Activated T-cell treated with anti-CD3 and anti-CD28 coated beads, Interleukin-2, amount 50 U/mL, for 24 hours (primary cell): ENCODE measurements around the gene FGF2.
"Not testable (repeated sequence)": the region's sequence is repeated elsewhere in the genome, so short reads cannot be mapped to it uniquely, and the experiment has no call there.

Experiments used
- DNase-seq: peaks from one replicate; pipeline ENCODE4 v3.0.0-alpha.2; 2020
- H3K27ac Mint-ChIP-seq: 2 replicates; pipeline ENCODE4 v1.8.0; 2020; ENCODE audit warnings: mild to moderate bottlenecking, mixed read lengths
- H3K27me3 Mint-ChIP-seq: 2 replicates; pipeline ENCODE4 v1.8.0; 2020; ENCODE audit warnings: mixed read lengths
- H3K36me3 Mint-ChIP-seq: 2 replicates; pipeline ENCODE4 v1.8.0; 2020; ENCODE audit warnings: low read depth, mixed read lengths
- H3K4me1 Mint-ChIP-seq: 2 replicates; pipeline ENCODE4 v1.8.0; 2020; ENCODE audit warnings: low read depth, mixed read lengths
- H3K4me3 Mint-ChIP-seq: 2 replicates; pipeline ENCODE4 v1.8.0; 2020; ENCODE audit warnings: mild to moderate bottlenecking, moderate library complexity, mixed read lengths
- H3K9me3 Mint-ChIP-seq: 2 replicates; pipeline ENCODE4 v1.8.0; 2020; ENCODE audit warnings: mixed read lengths

FGF2 gene

DNA sequence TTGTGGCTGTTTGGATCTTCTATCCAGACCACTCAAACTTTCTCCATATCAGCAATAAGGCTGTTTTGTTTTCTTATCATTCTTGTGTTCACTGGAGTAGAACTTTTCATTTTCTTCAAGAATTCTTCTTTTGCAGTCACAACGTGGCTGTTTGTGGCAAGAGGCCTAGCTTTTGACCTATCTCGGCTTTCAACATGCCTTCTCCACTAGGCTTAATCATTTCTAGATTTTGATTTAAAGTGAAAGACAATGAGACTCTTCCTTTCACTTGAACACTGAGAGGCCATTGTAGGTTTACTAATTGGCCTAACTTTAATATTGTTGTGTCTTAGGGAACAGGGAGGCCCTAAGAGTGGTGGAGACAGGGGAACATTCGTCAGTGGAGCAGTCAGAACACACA lies 19.1 kb downstream of the FGF2 start:
- Mint-ChIP-seq H3K9me3 (no peaks in the 10 kb centered on the region), H3K27ac (no peak overlapping the region), H3K27me3 (peaks cover 9% of the 10 kb centered on the region), H3K4me3 (no peak overlapping the region), H3K4me1 (peaks cover 1% of the 10 kb centered on the region), H3K36me3 (no peaks in the 10 kb centered on the region)
- no peak for DNase-seq

- H3K4me3 Mint-ChIP-seq, result no peak overlapping the region
- H3K4me1 Mint-ChIP-seq, result peaks cover 1% of the 10 kb centered on the region
- DNase-seq, result no peak
- H3K9me3 Mint-ChIP-seq, result no peaks in the 10 kb centered on the region
- peaks cover 5% of the 10 kb centered on the region for H3K27me3 Mint-ChIP-seq
- H3K27ac Mint-ChIP-seq, result no peak overlapping the region
- H3K36me3 Mint-ChIP-seq, result no peaks in the 10 kb centered on the region
Observed at GRCh38 chr4:122847931-122848330, 21.3 kb downstream of the FGF2 start.

DNA sequence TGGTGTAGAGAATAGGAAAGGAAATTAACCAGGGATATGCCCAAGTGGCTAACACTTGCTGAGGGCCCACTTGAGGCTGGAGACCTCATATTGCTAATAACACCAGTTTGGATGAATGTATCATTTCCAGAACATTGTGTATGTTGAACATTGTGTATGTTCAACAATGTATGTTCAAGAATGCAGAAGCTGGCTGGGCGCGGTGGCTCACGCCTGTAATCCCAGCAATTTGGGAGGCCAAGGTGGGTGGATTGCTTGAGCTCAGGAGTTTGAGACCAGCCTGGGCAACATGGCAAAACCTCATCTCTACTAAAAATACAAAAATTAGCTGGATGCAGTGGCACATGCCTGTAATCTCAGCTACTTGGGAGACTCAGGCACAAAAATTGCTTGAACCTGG lies 23.2 kb downstream of the FGF2 start:
- H3K36me3 Mint-ChIP-seq, H3K4me1 Mint-ChIP-seq, DNase-seq, H3K27ac Mint-ChIP-seq, H3K4me3 Mint-ChIP-seq, H3K27me3 Mint-ChIP-seq, H3K9me3 Mint-ChIP-seq: not testable (repeated sequence)

DNA sequence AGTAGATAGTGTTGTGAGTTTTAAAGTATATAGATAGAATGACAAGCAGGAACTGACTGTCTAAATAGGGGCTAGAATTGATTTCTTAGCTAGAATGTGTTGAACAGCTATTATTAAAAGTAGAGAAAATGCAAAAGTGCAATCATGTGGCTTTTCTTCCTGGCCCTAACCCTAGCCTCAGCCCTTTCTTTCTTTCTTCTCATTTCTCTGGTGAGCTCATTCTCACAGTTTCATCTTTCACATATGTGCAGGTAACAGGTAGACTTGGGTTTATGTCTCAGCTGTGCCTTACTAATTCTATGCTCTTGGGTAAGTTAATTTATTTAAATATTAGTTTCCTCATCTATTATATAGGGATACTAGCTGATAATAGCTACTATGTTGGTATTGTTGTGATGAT lies 24.9 kb downstream of the FGF2 start:
- peaks cover 9% of the 10 kb centered on the region for H3K27me3 Mint-ChIP-seq
- DNase-seq, result no peak
- no peaks in the 10 kb centered on the region for H3K9me3 Mint-ChIP-seq
- no peaks in the 10 kb centered on the region for H3K4me1 Mint-ChIP-seq
- H3K36me3 Mint-ChIP-seq, result no peaks in the 10 kb centered on the region
- no peak overlapping the region for H3K27ac Mint-ChIP-seq
- H3K4me3 Mint-ChIP-seq, result no peak overlapping the region

DNA sequence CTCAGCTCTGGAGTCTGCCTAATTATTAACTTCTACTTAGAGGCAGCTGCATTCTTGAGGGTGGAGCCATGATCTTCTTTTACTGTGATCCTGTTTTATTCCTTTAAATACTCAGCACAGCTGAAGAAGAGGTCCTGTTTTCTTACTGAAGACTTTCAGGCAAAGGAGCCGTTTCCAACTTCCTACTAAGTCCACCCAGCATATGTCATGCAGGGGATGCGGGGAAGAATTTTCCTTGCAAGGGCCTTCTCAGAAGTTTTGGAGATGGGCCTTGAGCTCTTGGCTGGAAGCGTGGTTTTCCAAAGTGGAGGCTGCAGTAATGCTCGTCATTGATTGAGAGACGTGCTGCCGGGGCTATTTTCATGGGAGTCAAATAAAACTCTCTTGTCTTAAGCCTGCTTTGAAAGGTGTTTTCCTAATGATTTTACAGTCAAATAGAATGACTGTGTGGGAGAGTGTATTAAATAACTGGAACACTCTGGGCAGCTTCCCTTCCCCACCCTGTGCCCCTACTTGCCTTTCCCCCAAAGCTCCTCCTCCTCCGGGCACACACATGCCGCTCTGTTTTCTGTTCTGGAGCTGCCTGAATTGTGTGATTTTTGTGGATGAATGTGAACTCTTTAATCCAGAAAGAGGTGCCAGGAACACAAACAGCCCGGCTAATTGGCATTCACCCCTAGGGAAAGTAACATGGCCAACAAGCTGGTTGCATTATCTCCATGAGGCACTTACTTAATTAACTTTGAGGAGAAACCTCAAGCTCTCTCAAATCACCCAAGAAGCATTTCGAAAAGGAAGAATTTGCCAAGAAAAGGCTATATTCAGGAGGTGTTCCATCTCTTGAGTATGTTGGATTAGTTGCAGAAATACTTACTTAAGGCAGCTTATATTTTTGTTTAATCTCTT lies 28.1 kb downstream of the FGF2 start:
- DNase-seq, result no peak
- Mint-ChIP-seq H3K27ac (no peak overlapping the region), H3K4me1 (no peaks in the 10 kb centered on the region), H3K27me3 (peaks cover 4% of the 10 kb centered on the region), H3K36me3 (no peaks in the 10 kb centered on the region), H3K9me3 (no peaks in the 10 kb centered on the region), H3K4me3 (no peak overlapping the region)

DNA sequence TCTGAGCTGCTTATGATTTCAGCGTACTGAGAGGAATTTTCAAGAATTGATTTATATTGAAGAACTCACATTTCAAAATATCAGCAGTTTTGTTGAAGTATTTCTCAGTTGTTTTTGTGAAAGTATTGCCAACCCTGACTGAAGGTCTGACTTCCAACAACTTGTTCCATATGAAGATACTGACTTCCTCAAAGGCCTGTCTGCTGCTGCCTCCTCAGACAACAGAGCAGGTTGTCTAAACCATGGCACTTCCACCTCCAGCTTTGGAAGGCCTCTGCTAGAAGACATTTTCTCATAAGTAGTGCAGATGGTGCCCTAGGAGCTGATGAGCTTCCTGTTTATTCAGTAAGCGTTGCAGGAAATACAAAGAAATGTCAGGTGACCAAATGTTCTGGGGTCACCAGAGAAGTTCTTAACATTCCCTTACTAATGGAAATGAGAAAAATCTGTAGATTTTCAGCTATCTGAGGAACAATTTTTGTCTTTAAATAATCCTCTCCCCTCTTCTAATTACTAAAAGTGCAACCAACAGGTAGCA lies 28.8 kb downstream of the FGF2 start:
- H3K9me3 Mint-ChIP-seq, result no peaks in the 10 kb centered on the region
- no peak for DNase-seq
- H3K4me3 Mint-ChIP-seq, result no peak overlapping the region
- H3K27me3 Mint-ChIP-seq, result peaks cover 4% of the 10 kb centered on the region
- no peak overlapping the region for H3K27ac Mint-ChIP-seq
- H3K36me3 Mint-ChIP-seq, result no peaks in the 10 kb centered on the region
- no peaks in the 10 kb centered on the region for H3K4me1 Mint-ChIP-seq

DNA sequence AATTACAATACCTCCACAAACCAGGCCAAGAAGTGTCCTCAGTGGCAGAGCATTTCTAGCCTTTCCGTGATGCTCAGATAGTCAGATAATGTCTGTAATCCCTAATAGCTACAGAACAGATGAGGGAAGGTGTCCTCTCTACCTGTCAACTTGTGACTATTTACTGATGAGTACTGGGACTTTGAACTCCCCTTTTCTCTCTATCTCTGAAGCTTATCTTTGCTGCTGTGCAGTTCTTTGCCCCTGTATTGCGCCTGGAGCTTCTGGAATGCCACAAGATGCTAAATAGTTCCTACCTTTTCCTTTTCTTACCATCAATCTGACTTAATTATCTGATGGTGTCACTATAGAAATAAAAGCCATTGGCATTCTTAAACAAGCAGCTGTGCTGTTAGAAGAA lies 30.5 kb downstream of the FGF2 start:
- DNase-seq, result no peak
- no peak overlapping the region for H3K27ac Mint-ChIP-seq
- no peaks in the 10 kb centered on the region for H3K4me1 Mint-ChIP-seq
- H3K4me3 Mint-ChIP-seq, result no peak overlapping the region
- H3K27me3 Mint-ChIP-seq, result peaks cover 19% of the 10 kb centered on the region
- no peaks in the 10 kb centered on the region for H3K9me3 Mint-ChIP-seq
- H3K36me3 Mint-ChIP-seq, result no peaks in the 10 kb centered on the region

DNA sequence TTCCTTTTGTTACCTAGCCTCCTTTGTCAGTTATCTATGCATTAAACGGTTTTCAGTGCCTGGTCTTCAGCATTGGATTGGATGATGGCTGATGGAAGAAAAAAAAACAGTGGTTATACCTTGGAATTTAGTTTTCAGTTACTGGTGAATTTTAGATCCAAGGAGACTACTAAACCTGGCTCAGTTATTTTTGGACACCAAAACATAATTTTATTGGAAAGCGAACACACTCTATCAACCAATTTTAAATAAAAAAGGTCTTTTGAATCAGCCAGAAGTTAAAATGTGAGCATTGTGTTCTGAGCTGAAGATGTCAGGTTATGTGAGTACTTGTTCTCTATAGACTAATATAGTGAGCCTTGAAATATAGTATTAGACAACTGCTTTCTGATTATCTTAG lies 32.1 kb downstream of the FGF2 start:
- DNase-seq, result no peak
- Mint-ChIP-seq H3K4me3 (no peak overlapping the region), H3K27ac (no peak overlapping the region), H3K27me3 (peaks cover 22% of the 10 kb centered on the region), H3K4me1 (no peaks in the 10 kb centered on the region), H3K9me3 (no peaks in the 10 kb centered on the region), H3K36me3 (no peaks in the 10 kb centered on the region)

DNA sequence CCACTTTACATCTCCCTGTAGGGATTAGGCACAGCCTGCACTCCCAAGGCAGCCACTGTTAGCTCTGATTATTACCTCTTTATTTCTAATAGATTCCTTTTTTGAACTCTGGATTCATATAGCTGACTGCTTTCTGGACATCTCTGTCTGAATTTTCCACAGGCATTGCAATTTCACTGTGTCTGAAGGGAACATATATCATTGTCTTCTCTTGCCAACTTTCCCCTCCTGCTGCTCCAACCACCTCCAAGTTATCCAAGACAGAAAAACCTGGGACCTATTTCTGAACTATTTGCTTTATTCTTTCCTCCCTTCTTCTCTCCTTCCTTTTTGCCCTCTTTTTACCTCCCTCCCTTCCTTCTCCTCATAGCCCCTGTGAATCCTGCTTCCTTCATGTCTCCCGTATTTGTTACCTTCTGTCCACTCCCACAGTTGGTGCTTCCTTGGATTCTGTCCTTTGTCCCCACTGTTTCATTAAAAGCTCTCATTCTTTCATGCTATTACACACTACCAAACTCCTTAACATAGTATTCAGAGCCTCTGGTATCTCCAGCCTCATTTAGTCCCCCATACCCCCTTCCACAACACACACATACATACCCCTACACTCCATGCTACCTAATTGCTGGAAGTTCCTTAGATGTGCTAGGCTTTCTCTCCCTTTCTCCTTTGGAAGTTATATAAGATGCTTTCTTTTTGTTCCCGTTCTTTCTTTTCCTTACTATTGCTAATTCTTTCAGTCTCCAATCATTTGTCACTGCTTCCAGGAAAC lies 34.7 kb downstream of the FGF2 start:
- Mint-ChIP-seq H3K4me1 (no peaks in the 10 kb centered on the region), H3K9me3 (no peaks in the 10 kb centered on the region), H3K27ac (no peak overlapping the region), H3K4me3 (no peak overlapping the region), H3K27me3 (peaks cover 18% of the 10 kb centered on the region), H3K36me3 (no peaks in the 10 kb centered on the region)
- no peak for DNase-seq

DNA sequence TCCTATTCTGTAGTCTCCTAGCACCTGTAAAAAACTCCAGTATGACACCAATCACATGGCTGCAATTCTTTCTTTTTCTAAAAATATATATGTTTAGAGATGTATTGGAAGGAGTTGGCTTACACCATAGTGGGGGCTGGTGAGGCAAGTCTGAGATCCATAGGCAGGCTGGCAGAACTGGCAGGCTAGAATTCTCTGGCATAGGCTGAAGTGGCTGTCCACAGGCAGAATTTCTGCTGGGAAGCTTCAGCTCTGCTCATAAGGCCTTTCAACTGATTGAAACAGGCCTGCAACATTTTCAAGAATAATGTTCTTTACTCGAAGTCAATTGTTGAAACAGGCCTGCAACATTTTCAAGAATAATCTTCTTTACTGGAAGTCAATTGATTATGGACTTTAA lies 37.0 kb downstream of the FGF2 start:
- Mint-ChIP-seq H3K36me3 (no peaks in the 10 kb centered on the region), H3K27ac (no peak overlapping the region), H3K4me3 (no peak overlapping the region), H3K9me3 (no peaks in the 10 kb centered on the region), H3K27me3 (peaks cover 24% of the 10 kb centered on the region), H3K4me1 (no peaks in the 10 kb centered on the region)
- no peak for DNase-seq

DNA sequence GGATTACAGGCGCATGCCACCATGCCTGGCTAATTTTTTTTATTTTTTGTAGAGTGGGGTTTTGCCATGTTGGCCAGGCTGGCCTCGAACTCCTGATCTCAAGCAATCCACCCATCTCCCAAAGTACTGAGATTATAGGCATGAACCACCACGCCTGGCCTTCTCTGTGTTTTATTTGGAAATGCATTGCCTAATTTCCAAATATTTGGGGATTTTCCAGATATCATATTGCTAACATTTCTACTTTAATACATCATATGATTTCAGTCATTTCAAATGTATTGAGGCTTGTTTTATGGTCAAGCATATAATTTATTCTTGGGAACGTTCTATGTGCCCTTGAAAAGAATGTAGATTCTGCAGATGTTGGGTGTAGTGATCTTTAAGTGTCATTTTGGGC lies 38.8 kb downstream of the FGF2 start:
- DNase-seq, result no peak
- Mint-ChIP-seq H3K27ac (no peak overlapping the region), H3K4me3 (no peak overlapping the region), H3K27me3 (peaks cover 40% of the 10 kb centered on the region), H3K9me3 (no peaks in the 10 kb centered on the region), H3K36me3 (no peaks in the 10 kb centered on the region), H3K4me1 (no peaks in the 10 kb centered on the region)

DNA sequence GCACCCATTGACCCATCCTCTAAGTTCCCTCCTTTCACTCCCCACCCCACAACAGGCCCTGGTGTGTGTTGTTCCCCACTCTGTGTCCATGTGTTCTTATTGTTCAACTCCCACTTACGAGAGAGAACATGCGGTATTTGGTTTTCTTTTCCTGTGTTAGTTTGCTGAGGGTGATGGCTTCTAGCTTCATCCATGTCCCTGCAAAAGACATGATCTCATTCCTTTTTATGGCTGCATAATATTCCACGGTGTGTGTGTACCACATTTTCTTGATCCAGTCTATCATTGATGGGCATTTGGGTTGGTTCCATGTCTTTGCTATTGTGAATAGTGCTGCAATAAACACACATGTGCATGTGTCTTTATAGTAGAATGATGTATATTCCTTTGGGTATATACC lies 41.6 kb downstream of the FGF2 start:
- H3K9me3 Mint-ChIP-seq, H3K36me3 Mint-ChIP-seq, H3K27ac Mint-ChIP-seq, DNase-seq, H3K4me1 Mint-ChIP-seq, H3K4me3 Mint-ChIP-seq: not testable (repeated sequence)
- H3K27me3 Mint-ChIP-seq, result peaks cover 50% of the 10 kb centered on the region

DNA sequence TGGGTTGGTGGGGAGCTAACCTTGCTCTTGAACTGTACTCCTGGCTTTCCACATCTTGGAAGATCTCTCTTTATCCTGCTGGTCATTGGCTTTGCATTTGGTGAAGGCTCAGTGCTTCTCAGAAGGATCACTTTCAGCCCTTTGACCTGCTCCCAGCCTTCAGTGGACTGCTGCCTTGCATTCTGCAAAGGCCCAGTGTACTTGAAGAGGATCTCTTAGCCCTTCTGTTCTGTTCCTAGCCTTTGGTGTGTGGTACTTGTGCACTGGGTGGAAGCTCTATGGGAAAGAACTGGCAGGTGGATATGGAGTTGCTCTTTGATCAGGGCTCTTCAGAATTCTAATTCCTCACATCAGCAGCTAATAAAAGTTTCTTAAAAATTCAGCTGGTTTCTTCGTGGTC lies 46.5 kb downstream of the FGF2 start:
- DNase-seq, result no peak
- Mint-ChIP-seq H3K4me1 (no peaks in the 10 kb centered on the region), H3K27ac (no peak overlapping the region), H3K9me3 (no peaks in the 10 kb centered on the region), H3K36me3 (no peaks in the 10 kb centered on the region), H3K4me3 (no peak overlapping the region), H3K27me3 (peaks cover 58% of the 10 kb centered on the region)

DNA sequence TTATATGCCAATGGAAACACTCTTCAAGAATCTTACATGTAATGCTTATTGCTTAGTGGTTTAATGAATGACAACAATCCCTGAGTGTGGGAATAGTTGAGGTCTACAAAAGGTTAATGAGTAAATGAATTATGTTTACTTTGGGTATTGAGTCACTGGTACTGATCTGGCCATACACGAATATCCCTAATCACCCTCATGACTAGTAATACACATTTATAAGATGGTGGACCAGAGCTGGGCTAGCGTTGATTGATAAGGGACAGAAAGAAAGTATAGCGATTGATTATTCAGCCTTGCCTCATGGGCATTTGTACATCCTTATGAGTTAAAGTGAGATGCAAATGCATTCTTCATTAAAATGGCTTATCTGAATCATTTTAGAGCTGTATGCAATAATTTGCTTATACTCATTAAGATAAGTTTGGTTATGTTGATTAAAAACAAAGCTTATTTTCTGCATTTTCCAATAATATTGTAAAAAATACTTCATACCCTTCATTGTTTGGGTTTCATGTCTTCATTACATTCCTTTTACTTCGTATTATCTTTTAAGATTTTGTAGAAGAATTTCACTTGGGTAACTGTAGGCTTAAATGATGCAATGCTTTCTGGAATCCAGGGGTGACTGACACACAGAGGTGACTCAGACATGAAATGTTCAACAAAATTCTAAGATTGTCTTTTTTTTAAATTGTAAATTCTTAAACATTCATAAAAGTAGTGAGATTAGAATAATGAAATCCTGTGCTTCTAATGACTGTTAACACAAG lies 47.4 kb downstream of the FGF2 start:
- Mint-ChIP-seq H3K27me3 (peaks cover 49% of the 10 kb centered on the region), H3K27ac (no peak overlapping the region), H3K9me3 (no peaks in the 10 kb centered on the region), H3K36me3 (no peaks in the 10 kb centered on the region), H3K4me3 (no peak overlapping the region), H3K4me1 (no peaks in the 10 kb centered on the region)
- no peak for DNase-seq
